ENCODE results near the gene YES1. TPM values are rescaled to one million over a fixed set of nuclear protein-coding genes. Genes with fewer than 3 reads are reported as not detected.

YES1 gene
- total and polyA plus RNA-seq, 2 of the 13 experiments (the other 11 are each of a cell fraction or from before 2014, with no cell fraction given): 17.2 to 70.8 TPM

- no TSS peak for BruUV-seq (replicated peaks)
- DNase-seq (ENCODE audit: low spot score): no peak
- no peak overlapping the region for H3K9ac ChIP-seq (ENCODE audit: insufficient read depth, low read depth, low read length)
- FAIRE-seq: no peak
- no peaks in the 10 kb centered on the region for H3K9me3 ChIP-seq (ENCODE audit: low read length)
- POLR2A ChIA-PET: no interaction called here
- H3K36me3 ChIP-seq (replicated peaks in 1 of 2; ENCODE audit: control insufficient read depth in 1 of 2, insufficient read depth in 2 of 2, low read length in 2 of 2): peaks cover 29 to 54% of the 10 kb centered on the region in 2 experiments
- H3K27me3 ChIP-seq (ENCODE audit: control insufficient read depth in 1 of 2, insufficient read depth in 2 of 2, low read length in 2 of 2): no peaks in the 10 kb centered on the region
- WGBS (ENCODE audit: low lambda C conversion rate): 98% methylated on average over 5 of the region's 5 CpGs
- peaks cover 31% of the 10 kb centered on the region for H3K4me1 ChIP-seq (ENCODE audit: insufficient read depth, low read length)
- H3K4me2 ChIP-seq (ENCODE audit: low read depth, low read length): no peak overlapping the region
- TF ChIP-seq, protein P1, sequence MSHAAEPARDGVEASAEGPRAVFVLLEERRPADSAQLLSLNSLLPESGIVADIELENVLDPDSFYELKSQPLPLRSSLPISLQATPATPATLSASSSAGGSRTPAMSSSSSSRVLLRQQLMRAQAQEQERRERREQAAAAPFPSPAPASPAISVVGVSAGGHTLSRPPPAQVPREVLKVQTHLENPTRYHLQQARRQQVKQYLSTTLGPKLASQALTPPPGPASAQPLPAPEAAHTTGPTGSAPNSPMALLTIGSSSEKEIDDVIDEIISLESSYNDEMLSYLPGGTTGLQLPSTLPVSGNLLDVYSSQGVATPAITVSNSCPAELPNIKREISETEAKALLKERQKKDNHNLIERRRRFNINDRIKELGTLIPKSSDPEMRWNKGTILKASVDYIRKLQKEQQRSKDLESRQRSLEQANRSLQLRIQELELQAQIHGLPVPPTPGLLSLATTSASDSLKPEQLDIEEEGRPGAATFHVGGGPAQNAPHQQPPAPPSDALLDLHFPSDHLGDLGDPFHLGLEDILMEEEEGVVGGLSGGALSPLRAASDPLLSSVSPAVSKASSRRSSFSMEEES (CRISPR knock-in tag; IDR thresholded peaks at IDR 0.05): no peak
- TF ChIP-seq ZNF678 (CRISPR knock-in tag; IDR thresholded peaks at IDR 0.05): no peak
- TF ChIP-seq, protein P2, sequence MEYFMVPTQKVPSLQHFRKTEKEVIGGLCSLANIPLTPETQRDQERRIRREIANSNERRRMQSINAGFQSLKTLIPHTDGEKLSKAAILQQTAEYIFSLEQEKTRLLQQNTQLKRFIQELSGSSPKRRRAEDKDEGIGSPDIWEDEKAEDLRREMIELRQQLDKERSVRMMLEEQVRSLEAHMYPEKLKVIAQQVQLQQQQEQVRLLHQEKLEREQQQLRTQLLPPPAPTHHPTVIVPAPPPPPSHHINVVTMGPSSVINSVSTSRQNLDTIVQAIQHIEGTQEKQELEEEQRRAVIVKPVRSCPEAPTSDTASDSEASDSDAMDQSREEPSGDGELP (IDR thresholded peaks at IDR 0.05; ENCODE audit: borderline replicate concordance, low read depth): no peak
- no peak for TF ChIP-seq ZNF891 (CRISPR knock-in tag; IDR thresholded peaks at IDR 0.05)
- TF ChIP-seq THYN1 (CRISPR knock-in tag; IDR thresholded peaks at IDR 0.05; ENCODE audit: borderline replicate concordance, low read depth): no peak
- no peak for TF ChIP-seq ZNF430 (CRISPR knock-in tag; IDR thresholded peaks at IDR 0.05)
- TF ChIP-seq CCDC6 (CRISPR knock-in tag; IDR thresholded peaks at IDR 0.05): no peak
- no peak for TF ChIP-seq ZNF160 (CRISPR knock-in tag; IDR thresholded peaks at IDR 0.05)
- TF ChIP-seq ZKSCAN1 (IDR thresholded peaks at IDR 0.05; ENCODE audit: low read length): no peak
- TF ChIP-seq XRCC5 (optimal IDR thresholded peaks at IDR 0.05; ENCODE audit: low read length): no peak
- TF ChIP-seq ZNF879 (CRISPR knock-in tag; IDR thresholded peaks at IDR 0.05): no peak
- no peak for TF ChIP-seq E2F2 (CRISPR knock-in tag; IDR thresholded peaks at IDR 0.05; ENCODE audit: borderline replicate concordance)
- no peak for TF ChIP-seq RFX5 (IDR thresholded peaks at IDR 0.05; ENCODE audit: low read depth, low read length)
- no peak for TF ChIP-seq NFE2L1 (CRISPR knock-in tag; IDR thresholded peaks at IDR 0.05; ENCODE audit: borderline replicate concordance)
- no peak overlapping the region for H3K4me3 ChIP-seq (replicated peaks in 1 of 3; ENCODE audit: insufficient read depth in 1 of 3, low read depth in 2 of 3, low read length in 3 of 3)
- H4K20me1 ChIP-seq (ENCODE audit: insufficient read depth, low read length): peaks cover 8% of the 10 kb centered on the region; the same call in 1 of the 2 replicates
- no peak overlapping the region for H2AFZ ChIP-seq (ENCODE audit: low read length)
- no peak for ATAC-seq
- H3K27ac ChIP-seq (ENCODE audit: extremely low read length, insufficient read depth, low read length): no peak overlapping the region
- in situ Hi-C loops (cut with HindIII; ENCODE audit: extremely low pct_ligation_motif_present, low pct_unique_long_range_greater_than_20kb): no loop called here
- intact Hi-C loops (cut with micrococcal nuclease; ENCODE audit: unreplicated experiment): no loop called here
- CTCF ChIA-PET (ENCODE audit: low intra/inter-chr PET ratio, low total read pairs): no interaction called here
- H3K79me2 ChIP-seq (ENCODE audit: insufficient read depth, low read length): no peaks in the 10 kb centered on the region
Measured at GRCh38 chr18:681985-682384, 130.1 kb downstream of the YES1 start.

Measured in HepG2 (cell line).